Retinal pigment epithelial cell (primary cell): Measurements from ENCODE around the gene IRF3.
"Not testable (repeated sequence)": the region's sequence is repeated elsewhere in the genome, so short reads cannot be mapped to it uniquely, and the experiment has no call there.

Experiments used
- DNase-seq: peaks from one replicate; pipeline ENCODE4 v3.0.0-alpha.2; 2010; ENCODE audit warnings: low read depth
- H3K4me3 ChIP-seq: 2 replicates; pipeline ENCODE4 v1.5.1; 2011; ENCODE audit warnings: mild to moderate bottlenecking, low read length, control low read depth, moderate library complexity
- TF ChIP-seq, protein P1 (sequence below): conservative IDR thresholded peaks from 2 replicates; pipeline ENCODE4 v1.5.1; 2011; ENCODE audit warnings: low read depth, low read length, control low read depth, inconsistent platforms

The IRF3 gene

DNA sequence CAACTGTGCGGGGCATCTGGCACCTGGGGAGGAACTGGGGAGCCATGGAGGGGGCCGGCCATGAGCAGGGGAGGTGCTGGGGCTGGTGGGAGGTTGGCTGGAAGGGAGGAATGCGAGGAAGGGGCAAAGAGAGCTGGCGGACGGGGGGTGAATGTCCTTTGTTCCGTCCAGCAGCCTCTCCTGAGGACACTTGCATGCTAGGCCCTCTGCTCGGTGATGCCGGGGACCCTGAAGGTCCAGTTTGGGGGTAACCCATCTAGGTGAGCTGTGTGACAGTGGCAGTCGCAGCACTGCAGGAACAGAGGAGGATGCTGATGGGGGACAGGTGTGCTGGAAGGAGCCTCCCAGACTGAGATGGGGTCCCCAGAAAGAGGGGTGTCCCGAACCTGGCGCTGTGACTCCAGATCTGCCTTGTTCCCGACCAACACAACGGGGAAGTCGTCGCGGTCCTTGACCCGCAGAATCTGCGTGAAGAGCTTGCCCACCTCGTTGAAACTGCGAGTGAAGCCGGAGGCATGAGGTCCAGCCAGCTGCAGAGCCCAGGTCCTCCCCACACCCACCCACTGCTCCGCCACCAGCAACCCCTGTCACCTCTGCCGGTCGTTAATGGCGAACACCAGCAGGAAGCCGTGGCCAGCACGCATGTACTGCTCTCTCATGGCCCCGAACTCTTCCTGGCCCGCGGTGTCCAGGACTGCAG, 29.3 kb downstream of the IRF3 start:
- TF ChIP-seq, protein P1, sequence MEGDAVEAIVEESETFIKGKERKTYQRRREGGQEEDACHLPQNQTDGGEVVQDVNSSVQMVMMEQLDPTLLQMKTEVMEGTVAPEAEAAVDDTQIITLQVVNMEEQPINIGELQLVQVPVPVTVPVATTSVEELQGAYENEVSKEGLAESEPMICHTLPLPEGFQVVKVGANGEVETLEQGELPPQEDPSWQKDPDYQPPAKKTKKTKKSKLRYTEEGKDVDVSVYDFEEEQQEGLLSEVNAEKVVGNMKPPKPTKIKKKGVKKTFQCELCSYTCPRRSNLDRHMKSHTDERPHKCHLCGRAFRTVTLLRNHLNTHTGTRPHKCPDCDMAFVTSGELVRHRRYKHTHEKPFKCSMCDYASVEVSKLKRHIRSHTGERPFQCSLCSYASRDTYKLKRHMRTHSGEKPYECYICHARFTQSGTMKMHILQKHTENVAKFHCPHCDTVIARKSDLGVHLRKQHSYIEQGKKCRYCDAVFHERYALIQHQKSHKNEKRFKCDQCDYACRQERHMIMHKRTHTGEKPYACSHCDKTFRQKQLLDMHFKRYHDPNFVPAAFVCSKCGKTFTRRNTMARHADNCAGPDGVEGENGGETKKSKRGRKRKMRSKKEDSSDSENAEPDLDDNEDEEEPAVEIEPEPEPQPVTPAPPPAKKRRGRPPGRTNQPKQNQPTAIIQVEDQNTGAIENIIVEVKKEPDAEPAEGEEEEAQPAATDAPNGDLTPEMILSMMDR: no peak
- no peak for DNase-seq
- no peak overlapping the region for H3K4me3 ChIP-seq

- TF ChIP-seq, protein P1: peak; percentile 21
- no peak overlapping the region for H3K4me3 ChIP-seq
- DNase-seq: no peak
Observed at GRCh38 chr19:49635530-49636232, 30.0 kb downstream of the IRF3 start.

DNA sequence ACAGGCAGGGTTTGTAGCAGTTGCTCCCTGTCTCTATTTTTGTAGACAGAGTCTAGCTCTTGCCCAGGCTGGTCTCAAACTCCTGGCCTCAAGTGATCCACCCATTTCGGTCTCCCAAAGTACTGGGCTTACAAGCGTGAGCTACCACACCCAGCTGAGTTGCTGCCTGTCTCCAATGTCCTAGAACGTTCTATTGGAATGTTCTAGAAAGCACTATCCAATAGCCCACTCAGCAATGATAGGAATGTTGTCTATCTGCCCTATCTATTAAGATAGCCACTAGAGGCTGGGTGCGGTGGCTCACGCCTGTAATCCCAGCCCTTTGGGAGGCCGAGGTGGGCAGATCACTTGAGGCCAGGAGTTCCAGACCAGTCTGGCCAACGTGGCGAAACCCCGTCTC, 32.4 kb downstream of the IRF3 start:
- not testable (repeated sequence) for DNase-seq, H3K4me3 ChIP-seq

- DNase-seq: no peak
- TF ChIP-seq, protein P1: no peak
- no peak overlapping the region for H3K4me3 ChIP-seq
Observed at GRCh38 chr19:49632576-49632975, 33.1 kb downstream of the IRF3 start.

DNA sequence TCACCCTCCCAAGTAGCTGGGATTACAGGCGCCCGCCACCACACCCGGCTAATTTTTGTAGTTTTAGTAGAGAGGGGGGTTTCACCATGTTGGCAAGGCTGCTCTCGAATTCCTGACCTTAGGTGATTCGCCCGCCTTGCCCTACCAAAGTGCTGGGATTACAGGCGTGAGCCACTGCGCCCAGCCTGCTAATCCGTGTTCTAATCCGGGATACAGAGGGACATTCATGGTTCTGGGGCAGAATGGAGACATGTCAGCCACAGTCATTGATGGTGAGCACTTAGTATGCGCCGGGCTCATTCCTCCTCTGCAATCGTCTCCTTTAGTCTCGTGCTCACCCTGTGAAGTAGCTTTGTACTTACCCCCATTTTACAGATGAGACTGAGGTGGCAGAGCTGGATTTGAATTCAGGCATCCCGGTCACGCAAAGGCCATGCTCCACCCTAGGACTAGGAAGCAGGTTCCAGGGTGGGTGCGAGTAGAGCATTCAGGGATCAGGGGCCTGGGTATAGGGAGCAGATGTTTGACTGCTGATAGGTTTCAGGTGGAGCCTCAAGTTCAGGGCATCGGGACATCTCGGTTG, 34.0 kb downstream of the IRF3 start:
- no peak overlapping the region for H3K4me3 ChIP-seq
- TF ChIP-seq, protein P1: no peak
- DNase-seq: no peak

GRCh38 chr19:49631014-49631588, 34.6 kb downstream of the IRF3 start:
- TF ChIP-seq, protein P1: no peak
- no peak for DNase-seq
- no peak overlapping the region for H3K4me3 ChIP-seq

- DNase-seq: no peak
- TF ChIP-seq, protein P1: no peak
- H3K4me3 ChIP-seq: no peak overlapping the region
Observed at GRCh38 chr19:49629659-49630058, 36.0 kb downstream of the IRF3 start.
